Epithelial cell of prostate (primary cell): ENCODE measurements around the gene GLUL.
"Not testable (repeated sequence)": the region's sequence is repeated elsewhere in the genome, so short reads cannot be mapped to it uniquely, and the experiment has no call there.

ENCODE experiments used
- DNase-seq: peaks from one replicate; pipeline ENCODE4 v3.0.0-alpha.2; 2011; ENCODE audit warnings: low read depth, low spot score
- H3K27ac ChIP-seq: fragments of 450-650 bp; 2 replicates; pipeline ENCODE4 v1.5.1; 2017; ENCODE audit warnings: mild to moderate bottlenecking

GLUL gene

DNA sequence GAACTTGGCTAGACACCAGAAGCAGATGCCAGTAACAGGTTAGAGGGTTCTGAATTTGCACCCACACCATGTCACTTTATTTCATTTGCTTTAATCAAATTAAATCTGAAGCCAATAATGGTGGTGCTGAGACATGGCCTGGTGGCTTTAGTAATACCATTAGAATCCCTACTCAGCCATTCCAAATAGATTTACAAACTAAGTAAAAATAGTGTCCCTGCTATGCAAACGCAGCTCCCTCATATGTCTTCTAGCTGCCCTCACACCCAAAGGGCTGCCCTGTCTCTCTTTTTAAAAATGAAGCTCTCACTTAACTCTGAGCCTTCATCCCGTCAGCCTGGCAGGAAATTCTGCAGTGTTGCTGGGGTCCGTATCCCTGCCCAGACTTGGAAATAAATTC, 21.1 kb downstream of the GLUL start:
- DNase-seq = no peak
- no peak overlapping the region for H3K27ac ChIP-seq

DNA sequence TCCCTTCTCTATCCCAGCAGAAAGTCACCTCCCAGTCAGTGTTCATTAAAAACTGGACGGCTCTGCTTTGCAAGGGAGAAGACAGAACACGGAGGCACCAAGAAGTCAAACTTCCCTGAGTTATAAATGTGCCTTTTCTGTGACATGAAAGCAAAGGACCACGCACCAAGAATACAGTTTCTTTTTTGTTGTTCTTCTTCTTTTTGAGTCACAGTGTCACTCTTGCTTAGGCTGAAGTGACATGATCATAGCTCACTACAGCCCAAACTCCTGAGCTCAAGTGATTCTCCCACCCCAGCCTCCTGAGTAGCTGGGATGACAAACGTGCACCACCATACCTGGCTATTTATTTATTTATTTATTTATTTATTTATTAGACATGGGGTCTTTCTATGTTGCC, 22.7 kb downstream of the GLUL start:
- H3K27ac ChIP-seq = no peak overlapping the region
- no peak for DNase-seq

- no peak for DNase-seq
- H3K27ac ChIP-seq = no peak overlapping the region
These were observed 23.2 kb downstream of the GLUL start for GRCh38 chr1:182368358-182368757.

DNA sequence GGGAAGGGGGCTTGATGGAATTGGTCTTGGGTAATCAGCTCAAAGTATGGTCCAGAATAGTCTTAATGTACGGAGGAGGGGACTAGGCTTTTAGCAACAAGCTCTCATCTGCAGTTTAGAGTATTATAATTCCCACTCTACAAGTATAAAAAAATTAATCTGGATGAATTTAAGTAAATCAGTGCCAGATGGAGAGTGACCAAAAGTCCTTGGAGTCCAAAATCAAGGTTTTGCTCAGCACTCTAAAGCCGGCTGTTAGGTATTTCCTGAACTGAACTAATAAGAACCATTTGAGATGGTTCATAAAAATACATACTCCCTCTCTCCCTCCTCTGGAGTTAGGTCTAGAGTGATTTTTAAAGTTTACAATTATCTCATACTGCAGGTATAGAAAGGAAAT, 23.7 kb downstream of the GLUL start:
- no peak for DNase-seq
- no peak overlapping the region for H3K27ac ChIP-seq

GRCh38 chr1:182366596-182366995, 25.0 kb downstream of the GLUL start:
- H3K27ac ChIP-seq = no peak overlapping the region
- no peak for DNase-seq

DNA sequence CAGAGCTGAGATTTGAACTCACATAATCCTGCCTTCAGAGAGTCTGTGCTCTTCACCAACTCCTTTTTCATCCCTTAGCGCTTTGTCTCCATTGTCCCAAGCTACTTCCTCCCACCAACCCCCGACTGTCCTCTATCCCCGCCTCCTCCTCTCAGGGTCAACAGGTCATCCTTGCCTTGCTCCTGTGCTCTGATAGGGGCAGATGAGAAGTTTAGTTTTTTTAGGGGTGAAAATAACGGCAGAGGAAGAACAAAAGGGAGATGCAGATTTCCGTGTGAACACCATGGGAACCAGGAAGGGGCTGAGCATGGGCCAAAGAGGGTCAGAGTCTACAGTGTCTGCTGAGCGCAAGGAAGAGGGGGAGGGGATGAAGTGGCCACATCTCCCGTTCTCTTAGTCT, 31.9 kb downstream of the GLUL start:
- DNase-seq = no peak
- no peak overlapping the region for H3K27ac ChIP-seq

DNA sequence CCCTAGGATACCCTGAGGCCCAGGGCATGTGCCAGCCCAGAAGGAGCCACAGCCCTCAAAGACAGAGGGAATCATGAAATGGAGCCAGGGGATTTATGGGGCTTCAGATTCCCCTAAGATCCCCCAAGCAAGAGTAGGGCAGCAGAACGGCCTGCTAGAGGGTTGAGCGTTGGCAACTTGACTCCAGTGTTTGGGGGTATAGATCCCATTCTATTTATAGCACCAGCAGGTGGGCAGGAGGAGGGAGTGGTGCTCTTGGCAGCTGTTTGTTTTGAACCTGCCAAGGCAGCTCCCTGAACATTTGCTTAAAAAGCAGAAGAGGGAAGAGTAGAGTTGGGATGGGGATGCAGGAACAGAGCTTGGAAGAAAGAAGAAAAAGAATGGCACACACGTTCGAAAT, 33.7 kb downstream of the GLUL start:
- no peak overlapping the region for H3K27ac ChIP-seq
- no peak for DNase-seq

GRCh38 chr1:182357171-182357570, 34.4 kb downstream of the GLUL start:
- no peak overlapping the region for H3K27ac ChIP-seq
- no peak for DNase-seq

GRCh38 chr1:182355723-182356098, 35.9 kb downstream of the GLUL start:
- DNase-seq = no peak
- H3K27ac ChIP-seq = no peak overlapping the region

DNA sequence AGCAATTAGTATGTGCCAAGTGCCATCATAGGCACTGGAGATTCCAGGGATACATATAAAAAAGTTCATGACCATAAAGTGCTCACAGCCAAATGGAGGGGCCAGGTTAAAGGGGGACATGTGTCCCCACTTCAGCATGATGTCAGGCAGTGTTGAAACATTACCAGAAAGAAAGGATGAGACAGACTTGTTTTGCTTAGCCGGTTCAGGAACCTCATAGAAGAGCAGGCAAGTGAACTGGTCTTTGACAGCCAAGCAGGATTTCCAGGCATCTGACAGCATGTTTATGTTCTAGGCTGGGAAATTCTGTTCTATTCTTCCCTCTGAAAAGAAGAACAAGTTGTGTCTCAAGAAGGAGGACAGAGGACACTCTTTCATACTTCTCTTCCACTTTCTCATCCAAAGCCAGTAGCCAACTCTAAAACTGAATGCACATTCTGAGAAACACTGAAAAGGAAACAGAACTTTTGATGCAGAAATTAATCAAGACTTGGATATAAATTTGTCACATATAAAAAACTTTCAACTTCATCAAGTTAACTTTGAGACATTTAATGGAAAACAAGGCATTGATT, 39.7 kb downstream of the GLUL start:
- DNase-seq = no peak
- no peak overlapping the region for H3K27ac ChIP-seq

- no peak for DNase-seq
- no peak overlapping the region for H3K27ac ChIP-seq
These were observed 40.8 kb downstream of the GLUL start for GRCh38 chr1:182350839-182351238.

DNA sequence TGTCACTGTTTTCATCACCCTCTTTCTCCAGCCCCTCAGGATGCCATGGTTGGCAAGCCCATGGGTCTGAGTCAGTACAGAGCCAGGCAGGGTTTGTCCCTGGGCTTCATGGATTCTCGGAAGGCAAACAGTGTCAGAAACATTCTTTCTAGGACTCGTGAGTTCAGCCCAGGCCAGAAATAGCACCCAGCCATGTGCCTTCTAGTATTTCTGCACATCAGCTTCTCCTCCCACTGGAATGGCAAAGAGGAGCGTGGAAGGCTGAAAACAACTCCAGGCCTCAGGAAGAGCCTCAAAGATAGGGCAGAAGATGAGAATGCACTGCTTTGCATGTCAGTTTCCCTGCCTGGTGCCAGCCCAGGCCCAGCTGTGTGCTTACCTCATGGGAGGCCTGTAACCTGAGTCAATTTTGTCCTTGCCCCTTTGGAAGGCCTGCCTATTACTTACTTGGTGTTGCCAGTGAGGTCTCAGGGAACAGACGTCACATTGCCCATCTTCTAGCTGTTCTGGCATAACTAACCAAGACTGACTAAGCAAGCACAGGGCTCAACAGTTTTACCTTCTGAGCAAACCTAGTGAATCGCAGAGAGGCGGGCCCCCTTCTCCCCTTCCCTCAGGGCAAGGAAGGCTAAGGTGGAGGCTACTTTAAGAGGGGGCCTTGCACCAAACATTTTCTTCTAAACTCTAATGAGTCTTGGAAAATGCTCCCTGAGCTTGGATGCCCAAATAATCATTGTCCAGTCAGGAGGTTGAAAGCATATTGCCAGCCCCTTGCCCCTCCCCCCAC, 42.4 kb downstream of the GLUL start:
- no peak for DNase-seq
- H3K27ac ChIP-seq = no peak overlapping the region

DNA sequence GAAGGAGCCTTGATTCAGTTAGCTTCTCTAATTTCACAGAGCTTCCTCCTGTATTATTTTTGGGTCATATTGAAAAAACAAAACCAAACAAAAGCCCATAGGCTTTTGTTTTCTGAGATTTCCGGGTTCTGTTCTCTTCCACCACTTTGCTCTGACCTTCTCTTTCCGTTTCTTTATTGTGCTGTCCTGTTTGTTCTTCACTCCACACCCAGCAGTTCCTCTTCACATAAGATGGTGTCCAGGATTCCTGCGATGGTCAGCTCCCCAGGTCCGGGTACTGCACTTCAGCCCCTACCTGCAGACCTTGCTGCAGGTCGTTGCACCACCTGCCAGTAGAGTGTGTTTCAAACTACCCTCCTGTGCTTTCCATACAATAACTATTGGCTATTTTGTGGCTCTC, 44.6 kb downstream of the GLUL start:
- DNase-seq = no peak
- H3K27ac ChIP-seq = no peak overlapping the region

DNA sequence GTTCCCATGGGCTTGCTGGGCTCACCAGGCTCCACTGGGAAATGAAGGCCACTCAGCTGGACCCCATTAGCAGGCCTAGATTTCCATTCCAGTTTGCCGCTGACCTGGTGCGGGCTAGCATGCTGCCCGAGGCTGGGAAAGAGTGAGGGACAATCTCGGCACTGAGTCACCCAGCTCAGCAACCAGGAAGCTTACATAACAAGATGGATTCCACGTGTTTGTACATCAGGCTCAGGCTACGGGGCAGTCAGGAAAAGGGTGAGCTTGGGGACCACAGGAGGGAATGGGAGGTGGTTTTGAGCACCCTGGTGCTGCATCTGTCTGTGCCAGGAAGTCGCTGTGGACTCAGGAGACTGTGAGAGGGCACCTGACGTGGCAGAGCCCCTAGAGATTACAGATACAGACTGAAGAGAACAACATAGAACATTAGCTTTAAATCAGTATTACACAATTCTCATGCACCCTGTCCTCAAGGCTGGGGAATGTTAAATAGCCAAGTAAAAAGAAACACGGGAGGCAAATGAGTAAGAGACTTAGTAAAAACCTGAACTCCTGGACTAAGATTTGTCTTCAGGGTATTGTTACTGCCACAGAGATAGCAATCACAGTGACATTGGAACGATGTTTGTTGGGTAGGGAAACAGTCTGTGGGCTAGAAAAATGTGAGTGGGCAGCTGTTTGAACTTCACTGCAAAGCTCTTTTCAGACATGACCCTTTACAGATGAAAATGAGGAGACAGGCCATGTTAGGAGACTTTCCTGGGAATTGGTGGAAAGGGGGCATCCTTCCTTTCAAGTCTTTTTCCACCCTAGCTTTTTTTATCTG, 51.1 kb downstream of the GLUL start:
- no peak overlapping the region for H3K27ac ChIP-seq
- DNase-seq = no peak

- no peak for DNase-seq
- no peak overlapping the region for H3K27ac ChIP-seq
These were observed 51.9 kb downstream of the GLUL start for GRCh38 chr1:182339684-182340083.

DNA sequence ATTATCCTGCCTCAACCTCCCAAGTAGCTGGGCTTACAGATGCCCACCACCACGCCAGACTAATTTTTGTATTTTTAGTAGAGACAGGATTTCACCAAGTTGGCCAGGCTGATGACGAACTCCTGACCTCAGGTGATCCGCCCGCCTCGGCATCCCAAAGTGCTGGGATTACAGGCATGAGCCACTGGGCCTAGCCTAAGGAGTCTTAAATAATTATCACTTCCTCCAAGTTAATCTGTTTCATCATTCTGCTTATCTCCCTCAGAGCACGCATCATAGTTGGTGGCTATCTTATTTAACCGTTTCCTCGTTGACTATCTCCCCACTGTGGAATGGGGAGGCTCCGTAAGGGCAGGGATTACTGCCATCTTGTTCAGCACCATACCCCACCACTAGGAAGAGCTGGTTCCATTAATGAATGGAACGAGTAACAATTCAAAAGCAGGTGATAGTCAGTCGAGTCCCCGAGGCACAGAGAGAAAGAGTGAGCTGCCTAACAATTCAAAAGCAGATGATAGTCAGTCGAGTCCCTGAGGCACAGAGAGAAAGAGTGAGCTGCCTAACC, 52.7 kb downstream of the GLUL start:
- DNase-seq = no peak
- H3K27ac ChIP-seq = no peak overlapping the region

DNA sequence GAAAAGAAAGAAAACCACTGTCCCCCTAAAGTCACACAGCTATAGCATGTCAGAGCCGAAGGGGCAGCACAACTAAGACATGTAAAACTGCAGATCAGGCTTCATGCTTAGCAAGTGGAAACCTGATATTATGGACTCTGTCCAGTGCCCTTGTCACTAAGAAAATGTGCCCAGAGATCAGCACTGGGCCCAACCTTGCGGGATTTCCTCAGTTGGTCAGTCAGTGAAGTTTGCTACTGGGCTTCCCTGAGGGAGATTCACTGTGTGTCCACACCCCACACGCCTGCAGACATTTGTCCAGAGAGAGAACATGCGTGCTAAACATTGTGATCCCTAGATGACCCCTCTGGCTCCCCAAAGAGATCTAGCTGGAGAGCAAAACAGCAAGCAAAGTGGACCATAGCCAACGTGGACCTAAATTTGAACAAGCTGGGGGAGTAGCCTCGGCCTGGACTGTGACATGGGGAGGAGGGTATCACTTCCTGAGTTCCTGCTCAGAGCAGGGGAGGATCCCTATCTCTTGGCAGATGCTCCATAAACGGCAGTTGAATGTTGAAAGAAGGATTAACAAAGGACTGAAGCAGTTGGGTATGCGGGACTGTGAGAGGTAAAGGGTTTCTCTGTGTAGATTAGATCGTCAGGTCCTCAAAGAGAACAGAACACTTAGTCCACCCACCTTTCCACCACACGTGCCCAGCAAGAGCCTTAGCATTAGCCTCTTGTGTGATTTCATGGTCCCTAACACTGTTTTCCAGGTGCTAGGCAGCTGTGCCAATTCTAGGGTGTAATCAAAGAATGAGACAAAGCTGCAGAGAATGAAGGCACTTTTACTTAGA, 53.6 kb downstream of the GLUL start:
- no peak for DNase-seq
- H3K27ac ChIP-seq = no peak overlapping the region

GRCh38 chr1:182335771-182336566, 55.6 kb downstream of the GLUL start:
- no peak for DNase-seq
- H3K27ac ChIP-seq = no peak overlapping the region

DNA sequence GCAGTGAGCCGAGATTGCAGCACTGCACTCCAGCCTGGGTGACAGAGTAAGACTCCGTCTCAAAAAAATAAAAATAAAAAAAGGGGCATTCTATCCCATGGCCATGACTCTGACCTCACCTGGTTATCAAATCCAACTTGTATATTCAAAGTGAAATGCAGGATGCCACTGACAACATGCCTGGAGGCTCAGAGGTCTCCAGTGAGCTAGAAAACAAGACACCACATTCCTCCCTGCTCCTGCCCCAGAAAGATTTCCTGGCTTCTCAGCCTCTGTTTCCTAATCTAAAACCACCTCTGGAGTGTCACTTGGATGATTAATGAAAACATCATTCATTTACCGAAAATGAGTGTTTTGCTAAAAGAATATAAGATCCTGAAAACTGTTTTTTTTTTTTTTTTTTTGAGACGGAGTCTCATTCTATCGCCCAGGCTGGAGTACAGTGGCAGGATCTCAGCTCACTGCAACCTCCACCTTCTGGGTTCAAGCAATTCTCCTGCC, 58.5 kb downstream of the GLUL start:
- H3K27ac ChIP-seq, DNase-seq: not testable (repeated sequence)
